GM13977 (cell line): ENCODE data around the gene OTP.

Source experiments
- DNase-seq: peaks from one replicate; pipeline ENCODE4 v3.0.0; 2012; ENCODE audit warnings: low spot score
- in situ Hi-C: fragments of 300-500 bp; cut with MboI; formaldehyde crosslinking; loops from one replicate; pipeline ENCODE4 v1.12.0; 2022; ENCODE audit warnings: low sequenced_read_pairs, low pct_unique_long_range_greater_than_20kb, mixed read lengths, inconsistent platforms; ENCODE audit not compliant: unreplicated experiment
- TF ChIP-seq, protein P1 (sequence below): IDR thresholded peaks from 2 replicates; pipeline ENCODE4 v1.5.1; 2012; ENCODE audit warnings: mild to moderate bottlenecking, control low read depth; ENCODE audit not compliant: insufficient read depth; ENCODE audit errors: extremely low read depth, missing control alignments

OTP gene

DNA sequence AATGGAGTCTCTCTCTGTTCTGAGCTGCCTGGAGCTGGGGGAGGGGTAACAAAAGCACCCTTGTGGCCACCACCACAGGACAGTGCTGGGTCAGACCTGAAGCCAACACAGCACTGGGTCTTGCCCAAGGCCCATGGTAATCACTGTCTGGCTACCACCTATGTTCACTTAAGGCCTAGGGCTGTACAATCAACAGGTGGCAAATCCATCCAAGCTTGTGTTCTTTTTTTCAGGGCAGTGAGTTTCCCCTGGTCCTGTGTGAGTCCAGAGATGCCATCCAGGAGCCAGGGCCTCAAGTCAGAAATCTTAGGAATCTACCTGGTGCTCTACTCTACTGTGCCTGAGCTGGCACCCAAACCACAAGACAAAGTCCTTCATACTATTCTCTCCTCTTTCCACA, 20.1 kb upstream of the OTP start:
- in situ Hi-C loops: loop anchor here (25.0 kb wide), 1 partner anchor 604 kb away; no protein-coding TSS in a partner anchor
- no peak for DNase-seq

DNA sequence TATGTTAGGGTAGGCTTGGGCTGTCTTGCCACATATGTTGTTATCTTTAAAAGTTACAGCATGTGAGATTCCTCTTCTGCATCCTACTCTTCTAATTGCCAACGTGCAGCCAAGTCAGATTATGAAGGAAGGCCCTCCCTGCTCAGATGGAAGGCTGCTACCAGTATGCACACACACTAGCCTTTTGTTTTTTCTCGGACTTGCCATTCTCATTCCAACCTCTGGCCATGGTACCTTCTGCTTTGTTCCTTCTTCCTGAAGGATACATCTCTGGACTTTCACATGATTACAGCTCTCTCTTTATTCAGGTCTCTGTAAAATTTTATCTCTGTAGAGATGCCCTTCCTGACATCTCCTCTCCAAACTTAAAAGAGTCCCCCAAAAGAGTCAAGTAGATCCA, 12.8 kb upstream of the OTP start:
- no peak for DNase-seq
- TF ChIP-seq, protein P1, sequence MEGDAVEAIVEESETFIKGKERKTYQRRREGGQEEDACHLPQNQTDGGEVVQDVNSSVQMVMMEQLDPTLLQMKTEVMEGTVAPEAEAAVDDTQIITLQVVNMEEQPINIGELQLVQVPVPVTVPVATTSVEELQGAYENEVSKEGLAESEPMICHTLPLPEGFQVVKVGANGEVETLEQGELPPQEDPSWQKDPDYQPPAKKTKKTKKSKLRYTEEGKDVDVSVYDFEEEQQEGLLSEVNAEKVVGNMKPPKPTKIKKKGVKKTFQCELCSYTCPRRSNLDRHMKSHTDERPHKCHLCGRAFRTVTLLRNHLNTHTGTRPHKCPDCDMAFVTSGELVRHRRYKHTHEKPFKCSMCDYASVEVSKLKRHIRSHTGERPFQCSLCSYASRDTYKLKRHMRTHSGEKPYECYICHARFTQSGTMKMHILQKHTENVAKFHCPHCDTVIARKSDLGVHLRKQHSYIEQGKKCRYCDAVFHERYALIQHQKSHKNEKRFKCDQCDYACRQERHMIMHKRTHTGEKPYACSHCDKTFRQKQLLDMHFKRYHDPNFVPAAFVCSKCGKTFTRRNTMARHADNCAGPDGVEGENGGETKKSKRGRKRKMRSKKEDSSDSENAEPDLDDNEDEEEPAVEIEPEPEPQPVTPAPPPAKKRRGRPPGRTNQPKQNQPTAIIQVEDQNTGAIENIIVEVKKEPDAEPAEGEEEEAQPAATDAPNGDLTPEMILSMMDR: no peak
- in situ Hi-C loops: loop anchor here (25.0 kb wide), 1 partner anchor 611 kb away; no protein-coding TSS in a partner anchor

More for the DNA sequence above, 20.1 kb upstream of the OTP start:
- TF ChIP-seq, protein P1: no peak

DNA sequence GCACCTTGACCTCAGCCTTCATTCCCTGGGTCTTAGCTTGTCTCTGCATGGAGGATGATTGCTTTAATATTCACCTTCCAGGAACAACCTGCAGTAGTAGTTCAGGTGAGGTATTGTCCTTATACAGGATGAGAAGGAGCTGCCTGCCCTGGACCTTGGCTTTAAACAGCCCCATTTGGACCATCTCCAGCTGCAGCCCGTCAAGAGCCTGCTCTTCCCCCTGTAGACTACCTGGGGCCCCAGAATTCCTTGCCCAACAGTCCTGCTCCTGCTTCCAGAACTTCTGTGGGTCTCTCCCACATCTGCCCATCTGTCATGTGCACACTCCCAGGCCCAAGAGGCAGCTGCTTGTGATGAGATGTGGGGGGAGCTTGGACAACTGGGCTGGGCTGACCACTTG, 12.2 kb upstream of the OTP start:
- TF ChIP-seq, protein P1: no peak
- DNase-seq: no peak
- in situ Hi-C loops: loop anchor here (25.0 kb wide), 1 partner anchor 612 kb away; no protein-coding TSS in a partner anchor

DNA sequence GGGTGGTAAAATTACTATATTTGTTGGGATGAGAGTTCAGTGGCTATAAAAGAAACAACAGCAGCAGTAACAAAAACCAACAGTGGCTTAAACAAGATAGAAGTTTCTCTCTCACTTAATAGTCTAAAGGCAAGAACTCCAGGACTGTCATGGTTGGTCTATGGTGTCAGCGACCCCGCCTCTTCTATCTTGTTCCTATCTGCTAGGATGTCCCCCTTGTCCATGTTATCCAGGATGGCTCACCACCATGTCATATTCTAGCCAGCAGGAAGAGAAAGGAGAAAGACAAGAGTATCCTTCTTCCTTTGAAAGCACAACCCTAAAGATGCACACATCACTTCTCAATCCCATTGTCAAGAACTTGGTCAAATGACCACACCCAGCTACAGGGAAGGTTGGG, 11.3 kb upstream of the OTP start:
- no peak for DNase-seq
- TF ChIP-seq, protein P1: no peak
- in situ Hi-C loops: loop anchor here (25.0 kb wide), 2 partner anchors 338 to 613 kb away; no protein-coding TSS in a partner anchor

DNA sequence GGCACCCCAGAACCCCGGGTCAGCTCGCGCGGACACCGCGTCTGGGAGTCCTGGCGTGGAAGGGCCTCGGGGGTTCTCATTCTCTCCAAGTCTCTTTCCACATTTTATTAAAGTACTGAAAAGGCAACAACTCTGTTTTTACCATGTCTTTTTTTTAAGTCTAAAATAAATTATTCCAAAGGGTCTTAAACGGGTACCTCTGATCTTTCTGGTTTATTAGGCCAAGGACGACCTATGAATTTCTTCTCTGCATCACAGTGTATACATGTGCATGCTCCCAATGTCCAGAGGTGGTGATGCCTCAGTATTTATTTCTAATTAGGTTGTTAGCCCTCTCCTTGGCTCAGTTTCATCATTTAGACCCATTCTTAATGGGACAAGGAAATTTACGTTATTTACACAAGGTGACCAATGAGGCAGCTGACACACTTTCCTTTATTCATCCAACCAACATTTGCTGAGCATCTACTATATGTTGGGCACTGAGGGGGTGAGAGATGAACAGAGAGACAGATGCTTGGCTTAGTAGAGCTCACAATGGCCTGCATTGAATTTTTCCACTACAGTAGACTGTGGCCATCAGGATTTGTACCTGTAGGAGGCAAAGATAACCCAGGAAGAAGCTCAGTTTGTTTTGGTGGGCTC, 7.6 kb upstream of the OTP start:
- no peak for DNase-seq
- in situ Hi-C loops: loop anchor here (25.0 kb wide), 1 partner anchor 341 kb away; no protein-coding TSS in a partner anchor

DNA sequence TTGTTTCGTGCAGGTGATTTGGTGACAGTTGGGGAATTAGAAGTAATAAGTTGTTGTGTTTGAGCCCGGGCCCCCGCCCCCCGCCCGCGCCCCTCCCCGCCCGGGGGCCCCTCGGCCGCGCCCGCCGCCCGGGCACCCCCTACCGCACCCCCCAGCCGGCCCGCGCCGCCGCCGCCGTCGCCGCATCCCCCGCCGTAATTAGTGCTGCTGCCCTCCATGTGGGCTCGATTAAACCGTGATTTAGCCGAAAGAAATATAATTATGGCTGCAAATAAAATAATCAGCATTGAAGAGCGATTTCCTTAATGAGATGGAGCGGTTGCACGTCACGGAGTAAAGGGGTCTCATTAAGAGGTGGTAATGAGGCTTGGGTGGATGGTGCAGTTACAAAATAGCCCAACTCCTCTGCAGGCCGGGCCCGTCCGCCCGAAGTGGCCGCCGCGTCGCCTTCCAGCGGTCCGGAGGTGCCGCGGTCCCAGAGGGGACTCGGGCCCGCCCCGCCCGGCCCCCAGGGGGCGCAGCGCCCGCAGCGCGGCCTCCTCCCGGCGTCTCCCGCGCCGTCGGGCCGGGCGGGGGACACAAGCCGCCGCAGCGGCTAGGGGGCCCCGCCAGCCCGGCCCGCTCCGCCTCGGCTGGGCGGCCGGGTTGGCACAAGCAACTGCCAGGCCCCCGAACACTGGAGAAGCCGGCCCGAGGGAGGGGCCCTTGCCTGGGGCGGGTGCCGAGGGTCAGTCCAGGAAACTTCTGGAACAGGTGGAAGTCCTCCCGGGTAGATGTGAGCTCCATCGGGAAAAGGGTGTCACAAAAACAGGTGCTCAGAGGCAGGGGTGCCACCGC, 6.9 kb upstream of the OTP start:
- DNase-seq: peak; percentile 92
- TF ChIP-seq, protein P1: peak; percentile 82
- in situ Hi-C loops: loop anchor here (25.0 kb wide), 1 partner anchor 342 kb away; no protein-coding TSS in a partner anchor

More for the DNA sequence above, 7.6 kb upstream of the OTP start:
- TF ChIP-seq, protein P1: no peak
